Measurements from ENCODE around the gene ZNF319. TPM values are rescaled to one million over a fixed set of nuclear protein-coding genes. Genes with fewer than 3 reads are reported as not detected.

The ZNF319 gene
- total and polyA plus RNA-seq, 2 experiments from 2014 or later: 1.7 to 10.0 TPM

DNA sequence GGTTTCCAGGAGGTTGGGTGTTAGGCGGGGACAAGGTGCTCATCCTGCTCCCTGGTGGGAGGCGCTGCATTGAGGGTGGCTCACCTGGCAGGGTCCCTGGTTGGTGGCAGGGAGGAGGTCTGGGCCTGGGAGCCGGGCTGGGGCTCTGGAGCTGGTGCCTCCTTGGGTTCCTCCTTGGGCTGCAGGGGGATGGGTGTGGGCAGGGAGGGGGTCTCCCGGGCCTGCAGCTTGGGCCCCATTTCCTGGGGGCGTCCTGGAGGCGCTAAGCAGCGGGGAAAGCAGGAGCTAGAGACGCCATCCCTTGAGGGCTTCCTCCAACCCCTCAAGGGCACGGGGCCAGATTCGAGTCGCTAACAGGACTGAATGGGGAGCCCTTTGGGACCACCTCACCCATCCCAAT is 40.7 kb downstream of the ZNF319 start (continued):
- no peak for TF ChIP-seq REST (IDR thresholded peaks at IDR 0.05; ENCODE audit: unreplicated experiment)

DNA sequence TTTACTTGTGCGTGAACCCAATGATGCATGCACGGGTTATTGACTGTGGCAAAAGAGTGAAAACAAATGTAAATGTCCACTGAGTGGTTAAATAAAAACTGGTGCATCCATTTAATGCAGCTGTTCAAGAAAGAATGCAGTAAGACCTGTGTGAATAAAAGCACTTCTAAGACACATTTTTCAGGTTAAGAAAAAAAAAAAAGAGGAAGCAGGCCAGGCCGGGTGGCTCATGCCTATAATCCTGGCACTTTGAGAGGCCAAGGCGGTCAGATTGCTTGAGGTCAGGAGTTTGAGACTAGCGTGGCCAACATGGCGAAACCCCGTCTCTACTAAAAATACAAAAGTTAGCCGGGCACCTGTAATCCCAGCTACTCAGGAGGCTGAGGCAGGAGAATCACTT is 41.4 kb downstream of the ZNF319 start:
- H3K4me1 Mint-ChIP-seq: peaks cover 15% of the 10 kb centered on the region
- no peak for DNase-seq (ENCODE audit: low spot score)
- H4K20me1 ChIP-seq (replicated peaks; ENCODE audit: insufficient read depth): no peaks in the 10 kb centered on the region
- H3K4me3 Mint-ChIP-seq: no peak overlapping the region
- H3K36me3 Mint-ChIP-seq (ENCODE audit: low read depth): no peaks in the 10 kb centered on the region
- no peak for ATAC-seq
- H3K4me1 ChIP-seq (ENCODE audit: insufficient read depth): no peaks in the 10 kb centered on the region
- no peaks in the 10 kb centered on the region for H3K9me3 Mint-ChIP-seq
- H2AFZ ChIP-seq: peak overlapping the region; percentile 66; the same call in 1 of the 2 replicates
- no peak overlapping the region for H3K4me3 ChIP-seq
- H3K36me3 ChIP-seq (ENCODE audit: insufficient read depth): no peaks in the 10 kb centered on the region
- no peak overlapping the region for H3K4me2 ChIP-seq
- H3F3A ChIP-seq (replicated peaks; ENCODE audit: low read depth): no peaks in the 10 kb centered on the region
- H3K27ac Mint-ChIP-seq: no peak overlapping the region
- no peaks in the 10 kb centered on the region for H3K9me2 ChIP-seq (ENCODE audit: insufficient read depth)
- peaks cover 14% of the 10 kb centered on the region for H3K27me3 Mint-ChIP-seq (ENCODE audit: insufficient read depth, low read depth, poor library complexity)
- H3K27ac ChIP-seq (ENCODE audit: low read depth): no peak overlapping the region
- H3K27me3 ChIP-seq (ENCODE audit: insufficient read depth): no peaks in the 10 kb centered on the region
- H3K79me2 ChIP-seq (replicated peaks; ENCODE audit: insufficient read depth): no peaks in the 10 kb centered on the region
- no peak for TF ChIP-seq EZH2 (IDR thresholded peaks at IDR 0.05; ENCODE audit: low read depth, unreplicated experiment)
- TF ChIP-seq POLR2AphosphoS5 (IDR thresholded peaks at IDR 0.05; ENCODE audit: low read depth): no peak
- TF ChIP-seq, protein P1, sequence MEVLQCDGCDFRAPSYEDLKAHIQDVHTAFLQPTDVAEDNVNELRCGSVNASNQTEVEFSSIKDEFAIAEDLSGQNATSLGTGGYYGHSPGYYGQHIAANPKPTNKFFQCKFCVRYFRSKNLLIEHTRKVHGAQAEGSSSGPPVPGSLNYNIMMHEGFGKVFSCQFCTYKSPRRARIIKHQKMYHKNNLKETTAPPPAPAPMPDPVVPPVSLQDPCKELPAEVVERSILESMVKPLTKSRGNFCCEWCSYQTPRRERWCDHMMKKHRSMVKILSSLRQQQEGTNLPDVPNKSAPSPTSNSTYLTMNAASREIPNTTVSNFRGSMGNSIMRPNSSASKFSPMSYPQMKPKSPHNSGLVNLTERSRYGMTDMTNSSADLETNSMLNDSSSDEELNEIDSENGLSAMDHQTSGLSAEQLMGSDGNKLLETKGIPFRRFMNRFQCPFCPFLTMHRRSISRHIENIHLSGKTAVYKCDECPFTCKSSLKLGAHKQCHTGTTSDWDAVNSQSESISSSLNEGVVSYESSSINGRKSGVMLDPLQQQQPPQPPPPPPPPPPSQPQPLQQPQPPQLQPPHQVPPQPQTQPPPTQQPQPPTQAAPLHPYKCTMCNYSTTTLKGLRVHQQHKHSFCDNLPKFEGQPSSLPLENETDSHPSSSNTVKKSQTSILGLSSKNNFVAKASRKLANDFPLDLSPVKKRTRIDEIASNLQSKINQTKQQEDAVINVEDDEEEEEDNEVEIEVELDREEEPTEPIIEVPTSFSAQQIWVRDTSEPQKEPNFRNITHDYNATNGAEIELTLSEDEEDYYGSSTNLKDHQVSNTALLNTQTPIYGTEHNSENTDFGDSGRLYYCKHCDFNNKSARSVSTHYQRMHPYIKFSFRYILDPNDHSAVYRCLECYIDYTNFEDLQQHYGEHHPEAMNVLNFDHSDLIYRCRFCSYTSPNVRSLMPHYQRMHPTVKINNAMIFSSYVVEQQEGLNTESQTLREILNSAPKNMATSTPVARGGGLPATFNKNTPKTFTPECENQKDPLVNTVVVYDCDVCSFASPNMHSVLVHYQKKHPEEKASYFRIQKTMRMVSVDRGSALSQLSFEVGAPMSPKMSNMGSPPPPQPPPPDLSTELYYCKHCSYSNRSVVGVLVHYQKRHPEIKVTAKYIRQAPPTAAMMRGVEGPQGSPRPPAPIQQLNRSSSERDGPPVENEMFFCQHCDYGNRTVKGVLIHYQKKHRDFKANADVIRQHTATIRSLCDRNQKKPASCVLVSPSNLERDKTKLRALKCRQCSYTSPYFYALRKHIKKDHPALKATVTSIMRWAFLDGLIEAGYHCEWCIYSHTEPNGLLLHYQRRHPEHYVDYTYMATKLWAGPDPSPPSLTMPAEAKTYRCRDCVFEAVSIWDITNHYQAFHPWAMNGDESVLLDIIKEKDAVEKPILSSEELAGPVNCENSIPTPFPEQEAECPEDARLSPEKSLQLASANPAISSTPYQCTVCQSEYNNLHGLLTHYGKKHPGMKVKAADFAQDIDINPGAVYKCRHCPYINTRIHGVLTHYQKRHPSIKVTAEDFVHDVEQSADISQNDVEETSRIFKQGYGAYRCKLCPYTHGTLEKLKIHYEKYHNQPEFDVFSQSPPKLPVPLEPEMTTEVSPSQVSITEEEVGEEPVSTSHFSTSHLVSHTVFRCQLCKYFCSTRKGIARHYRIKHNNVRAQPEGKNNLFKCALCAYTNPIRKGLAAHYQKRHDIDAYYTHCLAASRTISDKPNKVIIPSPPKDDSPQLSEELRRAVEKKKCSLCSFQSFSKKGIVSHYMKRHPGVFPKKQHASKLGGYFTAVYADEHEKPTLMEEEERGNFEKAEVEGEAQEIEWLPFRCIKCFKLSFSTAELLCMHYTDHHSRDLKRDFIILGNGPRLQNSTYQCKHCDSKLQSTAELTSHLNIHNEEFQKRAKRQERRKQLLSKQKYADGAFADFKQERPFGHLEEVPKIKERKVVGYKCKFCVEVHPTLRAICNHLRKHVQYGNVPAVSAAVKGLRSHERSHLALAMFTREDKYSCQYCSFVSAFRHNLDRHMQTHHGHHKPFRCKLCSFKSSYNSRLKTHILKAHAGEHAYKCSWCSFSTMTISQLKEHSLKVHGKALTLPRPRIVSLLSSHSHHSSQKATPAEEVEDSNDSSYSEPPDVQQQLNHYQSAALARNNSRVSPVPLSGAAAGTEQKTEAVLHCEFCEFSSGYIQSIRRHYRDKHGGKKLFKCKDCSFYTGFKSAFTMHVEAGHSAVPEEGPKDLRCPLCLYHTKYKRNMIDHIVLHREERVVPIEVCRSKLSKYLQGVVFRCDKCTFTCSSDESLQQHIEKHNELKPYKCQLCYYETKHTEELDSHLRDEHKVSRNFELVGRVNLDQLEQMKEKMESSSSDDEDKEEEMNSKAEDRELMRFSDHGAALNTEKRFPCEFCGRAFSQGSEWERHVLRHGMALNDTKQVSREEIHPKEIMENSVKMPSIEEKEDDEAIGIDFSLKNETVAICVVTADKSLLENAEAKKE (CRISPR knock-in tag; IDR thresholded peaks at IDR 0.05): no peak
- TF ChIP-seq STAT1 (IDR thresholded peaks at IDR 0.05; ENCODE audit: unreplicated experiment): no peak
- TF ChIP-seq ETS1 (IDR thresholded peaks at IDR 0.05): no peak
- TF ChIP-seq REST (IDR thresholded peaks at IDR 0.05; ENCODE audit: unreplicated experiment): no peak
- TF ChIP-seq JUNB (IDR thresholded peaks at IDR 0.05; ENCODE audit: unreplicated experiment): no peak
- TF ChIP-seq ZNF114 (CRISPR knock-in tag; IDR thresholded peaks at IDR 0.05): no peak
- TF ChIP-seq CTCF (conservative IDR thresholded peaks at IDR 0.05; ENCODE audit: low read depth in 2 of 2): no peak
